ENCODE measurements around the gene POLE2.
"Not testable (repeated sequence)": the region's sequence is repeated elsewhere in the genome, so short reads cannot be mapped to it uniquely, and the experiment has no call there.

The POLE2 gene, protein sequence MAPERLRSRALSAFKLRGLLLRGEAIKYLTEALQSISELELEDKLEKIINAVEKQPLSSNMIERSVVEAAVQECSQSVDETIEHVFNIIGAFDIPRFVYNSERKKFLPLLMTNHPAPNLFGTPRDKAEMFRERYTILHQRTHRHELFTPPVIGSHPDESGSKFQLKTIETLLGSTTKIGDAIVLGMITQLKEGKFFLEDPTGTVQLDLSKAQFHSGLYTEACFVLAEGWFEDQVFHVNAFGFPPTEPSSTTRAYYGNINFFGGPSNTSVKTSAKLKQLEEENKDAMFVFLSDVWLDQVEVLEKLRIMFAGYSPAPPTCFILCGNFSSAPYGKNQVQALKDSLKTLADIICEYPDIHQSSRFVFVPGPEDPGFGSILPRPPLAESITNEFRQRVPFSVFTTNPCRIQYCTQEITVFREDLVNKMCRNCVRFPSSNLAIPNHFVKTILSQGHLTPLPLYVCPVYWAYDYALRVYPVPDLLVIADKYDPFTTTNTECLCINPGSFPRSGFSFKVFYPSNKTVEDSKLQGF

DNA sequence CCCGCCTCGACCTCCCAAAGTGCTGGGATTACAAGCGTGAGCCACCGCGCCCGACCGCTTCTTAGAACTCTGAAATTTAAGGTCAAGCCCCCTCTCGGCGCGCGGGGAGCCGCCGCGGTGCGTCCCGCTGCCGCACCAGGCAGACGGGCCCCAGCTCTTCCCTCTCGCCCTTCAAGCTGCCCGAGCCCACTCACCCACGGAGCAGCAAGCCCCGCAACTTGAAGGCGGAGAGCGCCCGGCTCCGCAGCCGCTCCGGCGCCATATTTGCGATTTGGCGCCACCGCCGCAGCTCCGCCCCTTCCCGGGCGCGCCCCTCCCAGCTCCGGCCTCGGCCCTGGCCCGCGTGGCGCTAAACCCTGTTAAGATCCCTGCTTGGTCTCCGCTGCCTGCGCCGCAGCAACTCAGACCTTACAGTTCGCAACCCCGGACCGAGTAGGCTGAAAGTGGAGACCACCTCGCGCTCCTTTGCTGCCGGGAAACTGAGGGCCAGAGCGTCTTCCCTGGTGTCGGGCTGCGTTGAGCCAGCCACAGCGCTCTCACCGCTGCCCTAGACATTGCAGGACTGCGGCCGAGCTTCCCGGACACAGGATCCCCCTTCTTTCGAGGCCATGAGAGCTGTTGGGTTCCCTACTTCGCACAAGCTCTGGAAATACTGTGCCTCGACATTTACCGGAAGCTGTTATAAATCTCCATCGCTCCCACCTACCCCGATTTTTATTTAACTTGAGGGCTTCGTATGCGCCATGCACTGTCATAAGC, at the start of gene POLE2:
TSS of gene POLE2 (minus strand) at position 273 of the 759 bp plus-strand sequence. CDS start at position 262, 11 bp downstream.
- DNase-seq (ENCODE audit: low read depth in 2 of 2) = peak; percentile 66 to 77

DNA sequence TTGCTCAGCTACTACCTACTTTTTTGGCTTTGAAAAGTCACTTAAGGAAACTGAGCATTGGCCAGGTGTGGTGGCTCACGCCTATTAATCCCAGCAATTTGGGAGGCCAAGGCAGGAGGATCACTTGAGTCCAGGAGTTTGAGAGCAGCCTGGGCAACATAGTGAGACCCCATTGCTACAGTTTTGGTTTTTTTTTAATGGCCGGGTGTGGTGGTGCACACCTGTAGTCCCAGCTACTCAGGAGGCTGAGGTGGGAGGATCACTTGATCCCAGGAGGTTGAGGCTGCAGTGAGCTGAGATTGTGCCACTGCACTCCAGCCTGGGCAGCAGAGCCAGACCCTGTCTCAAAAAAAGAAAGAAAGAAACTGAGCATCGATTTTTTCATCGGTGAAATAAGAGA, 47.7 kb upstream of the POLE2 start:
- DNase-seq (ENCODE audit: low read depth in 2 of 2) = not testable (repeated sequence)

DNA sequence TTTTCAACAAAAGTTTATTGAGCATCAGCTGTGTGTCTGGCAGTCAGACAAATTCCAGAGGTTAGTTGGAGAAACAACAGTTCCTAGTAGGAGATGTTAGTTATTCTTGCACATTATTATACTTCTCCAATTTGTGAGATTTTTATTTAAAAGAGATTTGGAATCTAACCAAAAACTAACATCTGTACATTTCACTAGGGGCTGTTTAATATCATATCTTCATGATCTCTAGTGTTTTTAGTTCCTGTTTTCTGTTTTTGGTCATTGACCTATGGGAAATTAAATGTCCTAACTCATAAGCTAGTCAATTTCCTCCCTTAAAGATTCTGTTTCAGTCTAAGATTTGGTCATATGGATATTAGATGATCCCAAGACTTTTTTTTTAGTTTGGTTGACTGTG, 45.8 kb upstream of the POLE2 start:
- DNase-seq (ENCODE audit: low read depth in 2 of 2) = no peak

DNA sequence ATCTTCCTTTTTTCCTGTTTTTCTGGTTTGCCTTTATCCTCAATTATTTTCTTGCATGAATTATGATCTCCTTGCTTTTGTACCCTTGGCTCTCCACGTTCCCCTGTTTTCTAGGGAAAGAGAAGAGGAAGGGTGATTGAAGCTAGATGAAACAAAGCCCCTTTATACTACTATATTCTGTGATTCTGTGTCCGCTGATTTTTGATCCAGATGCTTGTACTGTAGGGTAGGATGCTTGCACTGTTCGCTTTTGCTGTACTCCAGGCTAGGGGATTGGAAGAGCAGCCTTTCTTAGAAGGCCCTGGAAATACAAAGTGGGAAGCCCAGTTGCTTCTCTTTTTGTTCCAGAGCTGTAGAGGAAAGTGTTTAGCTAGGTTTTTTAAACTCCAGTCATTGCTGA, 44.9 kb upstream of the POLE2 start:
- DNase-seq (ENCODE audit: low read depth in 2 of 2) = no peak

DNA sequence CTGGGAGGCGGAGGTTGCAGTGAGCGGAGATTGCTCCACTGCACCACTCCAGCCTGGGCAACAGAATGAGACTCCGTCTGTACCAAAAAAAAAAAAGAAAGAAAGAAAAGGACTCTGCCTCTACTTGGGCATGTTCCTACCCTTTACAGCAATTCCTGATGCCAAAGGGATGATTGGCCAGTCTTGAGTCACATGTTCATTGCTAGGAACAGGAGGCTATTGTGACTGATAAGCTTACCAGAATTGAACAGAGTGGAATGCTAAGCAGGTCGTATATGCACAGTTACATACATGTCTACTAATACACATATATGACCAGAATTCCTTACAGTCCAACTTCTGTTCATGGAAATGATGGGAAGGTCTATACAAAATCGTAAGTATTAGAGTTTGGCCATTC, 39.2 kb upstream of the POLE2 start:
- no peak for DNase-seq (ENCODE audit: low read depth in 2 of 2)

DNA sequence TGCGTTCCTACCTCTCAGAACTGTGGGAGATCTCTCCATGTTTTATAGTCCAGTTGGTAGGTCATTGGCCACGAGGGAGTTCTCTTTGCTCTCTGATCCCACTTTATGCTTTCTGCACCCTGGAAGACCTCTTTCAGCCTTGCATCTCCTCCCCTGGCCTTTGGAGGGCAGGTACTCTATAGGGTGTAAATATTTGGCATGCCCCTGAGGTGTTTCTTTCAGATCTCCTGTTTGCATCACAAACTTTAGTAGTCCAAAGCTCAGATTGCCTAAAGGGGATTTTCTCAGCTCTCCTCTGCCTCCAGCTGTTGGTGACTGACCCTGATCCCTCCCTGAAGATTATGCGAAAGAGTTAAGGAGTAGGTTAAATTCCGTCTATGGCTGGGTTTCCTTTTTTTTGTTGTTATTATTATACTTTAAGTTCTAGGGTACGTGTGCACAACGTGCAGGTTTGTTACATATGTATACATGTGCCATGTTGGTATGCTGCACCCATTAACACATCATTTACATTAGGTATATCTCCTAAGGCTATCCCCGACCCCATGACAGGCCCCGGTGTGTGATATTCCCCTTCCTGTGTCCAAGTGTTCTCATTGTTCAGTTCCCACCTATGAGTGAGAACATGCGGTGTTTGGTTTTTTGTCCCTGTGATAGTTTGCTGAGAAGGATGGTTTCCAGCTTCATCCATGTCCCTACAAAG, 33.9 kb upstream of the POLE2 start:
- DNase-seq (ENCODE audit: low read depth in 2 of 2) = not testable (repeated sequence)

DNA sequence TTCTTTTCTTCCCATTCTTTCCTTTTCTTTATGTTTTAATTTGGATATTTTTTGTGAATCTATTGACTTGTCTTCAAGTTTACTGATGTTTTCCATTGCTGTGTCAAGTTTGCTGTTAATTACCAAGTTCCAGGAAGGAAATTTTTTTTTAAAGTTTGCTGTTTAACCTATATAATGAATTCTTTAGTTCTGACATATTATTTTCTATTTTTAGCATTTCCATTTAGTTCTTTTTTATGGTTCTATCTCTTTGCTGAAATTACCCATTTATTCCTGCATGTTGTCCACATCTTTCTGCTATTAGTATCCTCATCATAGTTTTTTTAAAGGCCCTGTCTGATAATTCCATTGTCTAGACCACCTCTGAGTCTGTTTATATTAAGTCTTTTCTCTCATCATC, 32.7 kb upstream of the POLE2 start:
- DNase-seq (ENCODE audit: low read depth in 2 of 2) = no peak

DNA sequence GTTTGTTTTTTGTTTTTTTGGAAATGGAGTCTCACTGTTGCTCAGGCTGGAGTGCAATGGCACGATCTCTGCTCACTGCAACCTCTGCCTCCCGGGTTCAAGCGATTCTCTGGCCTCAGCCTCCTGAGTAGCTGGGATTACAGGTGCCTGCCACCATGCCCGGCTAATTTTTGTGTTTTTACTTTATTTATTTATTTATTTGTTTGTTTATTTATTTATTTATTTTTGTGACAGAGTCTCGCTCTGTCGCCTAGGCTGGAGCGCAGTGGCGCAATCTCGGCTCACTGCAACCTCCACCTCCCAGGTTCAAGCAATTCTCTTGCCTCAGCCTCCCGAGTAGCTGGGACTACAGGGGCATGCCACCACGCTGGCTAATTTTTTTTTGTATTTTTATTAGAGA, 23.0 kb upstream of the POLE2 start:
- DNase-seq (ENCODE audit: low read depth in 2 of 2) = not testable (repeated sequence)

DNA sequence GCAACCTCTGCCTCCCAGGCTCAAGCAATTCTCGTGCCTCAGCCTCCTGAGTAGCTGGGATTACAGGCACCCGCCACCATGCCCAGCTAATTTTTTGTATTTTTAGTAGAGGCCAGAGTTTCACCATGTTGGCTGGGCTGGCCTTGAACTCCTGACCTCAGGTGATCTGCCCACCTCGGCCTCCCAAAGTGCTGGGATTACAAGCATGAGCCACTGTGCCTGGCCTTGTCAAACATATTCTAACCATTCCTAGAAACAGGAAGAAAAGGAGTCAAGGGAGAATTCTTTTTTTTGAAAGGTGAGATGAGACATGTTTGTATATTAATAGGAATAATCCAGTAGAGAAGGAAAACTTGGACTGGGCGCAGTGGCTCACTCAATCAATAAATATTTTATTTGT, 16.5 kb upstream of the POLE2 start:
- not testable (repeated sequence) for DNase-seq (ENCODE audit: low read depth in 2 of 2)

DNA sequence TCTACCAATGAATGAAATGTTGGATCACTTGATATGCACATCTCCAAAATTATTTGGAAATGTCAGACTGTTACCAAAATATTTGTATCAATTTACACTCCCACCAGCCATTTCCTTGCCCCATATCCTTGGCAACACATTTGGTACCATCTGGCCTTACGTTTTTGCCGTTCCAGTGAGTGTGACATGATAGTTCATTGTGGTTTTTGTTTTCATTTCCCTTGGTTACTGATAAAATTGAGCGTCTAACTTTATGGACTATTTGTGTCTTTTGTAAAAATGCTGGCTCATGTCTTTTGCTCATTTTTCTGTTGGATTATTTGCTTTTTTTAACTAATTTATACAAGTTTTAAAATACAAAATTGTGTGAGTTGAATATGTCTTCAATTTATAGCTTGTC, 16.0 kb upstream of the POLE2 start:
- no peak for DNase-seq (ENCODE audit: low read depth in 2 of 2)

DNA sequence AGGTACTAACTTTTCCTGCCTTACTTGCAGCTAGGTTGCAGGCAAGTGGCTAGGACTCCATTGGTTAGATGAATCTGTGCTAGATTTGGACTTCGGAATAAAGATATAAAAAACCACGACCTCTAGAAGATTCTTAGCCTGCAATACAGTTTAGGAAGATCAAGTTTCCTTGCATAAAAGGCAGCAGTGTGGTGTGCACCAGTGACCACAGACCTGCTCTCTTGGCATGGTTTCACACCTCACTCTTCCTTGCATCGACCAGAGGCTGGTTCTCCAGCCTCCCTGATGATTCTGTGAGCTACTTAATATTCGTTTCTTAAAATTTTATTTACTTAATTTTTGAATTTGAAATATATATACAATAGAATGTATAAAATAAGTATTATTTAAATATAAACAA, 14.7 kb upstream of the POLE2 start:
- DNase-seq (ENCODE audit: low read depth in 2 of 2) = no peak

DNA sequence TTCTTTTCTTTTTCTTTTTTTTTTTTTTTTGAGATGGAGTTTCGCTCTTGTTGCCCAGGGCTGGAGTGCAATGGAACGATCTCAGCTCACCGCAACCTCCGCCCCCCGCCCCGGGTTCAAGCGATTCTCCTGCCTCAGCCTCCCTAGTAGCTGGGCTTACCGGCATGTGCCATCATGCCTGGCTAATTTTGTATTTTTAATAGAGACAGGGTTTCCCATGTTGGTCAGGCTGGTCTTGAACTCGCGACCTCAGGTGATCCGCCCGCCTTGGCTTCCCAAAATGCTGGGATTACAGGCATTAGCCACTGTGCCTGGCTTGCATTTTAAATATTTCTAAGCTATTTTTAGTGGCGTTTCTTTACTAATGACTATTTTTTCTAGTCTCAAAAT, 5.7 kb upstream of the POLE2 start:
- not testable (repeated sequence) for DNase-seq (ENCODE audit: low read depth in 2 of 2)

DNA sequence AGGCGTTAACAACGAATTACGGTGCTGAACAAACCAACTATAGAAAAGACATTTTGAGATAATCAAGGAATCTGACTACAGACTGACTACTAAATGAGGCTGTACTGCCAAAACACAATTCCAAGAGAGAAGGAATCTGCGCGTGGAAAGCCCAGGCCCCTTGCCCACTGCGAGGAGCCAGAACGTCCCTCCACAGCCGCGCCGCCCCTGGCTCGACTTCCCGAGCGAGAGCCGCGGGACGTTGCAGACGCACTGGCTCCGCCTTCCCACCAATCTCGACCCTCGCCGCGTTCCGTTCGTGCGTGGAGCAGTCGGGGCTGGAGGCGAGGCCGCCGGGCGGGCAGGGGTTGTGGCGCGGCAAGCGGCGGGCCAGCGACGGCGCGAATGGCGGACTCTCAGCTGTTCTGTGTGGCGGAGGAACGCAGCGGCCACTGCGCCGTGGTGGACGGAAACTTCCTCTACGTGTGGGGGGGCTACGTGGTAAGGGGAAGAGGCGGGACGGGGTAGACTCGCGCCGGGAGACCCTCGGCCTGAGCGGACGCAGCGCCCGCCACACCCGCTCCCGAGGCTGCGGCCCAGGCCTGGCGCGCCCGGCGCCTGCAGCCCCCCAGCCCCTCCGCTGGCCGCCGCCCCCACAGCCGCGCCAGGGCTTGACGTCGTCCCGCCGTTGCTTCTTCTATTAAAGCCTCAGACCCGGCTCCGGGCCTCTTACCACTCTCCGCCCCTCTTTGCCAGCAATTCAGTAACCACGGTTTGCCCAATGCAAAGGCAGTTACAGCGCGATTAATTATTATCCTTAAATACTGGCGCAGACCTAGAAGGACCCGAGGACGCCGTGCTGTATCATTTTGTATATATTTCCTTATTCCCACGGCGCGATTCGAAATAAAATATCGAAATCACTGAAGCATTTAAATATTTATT, 5.1 kb upstream of the POLE2 start, which contains the start of gene KLHDC1:
TSS of gene KLHDC1 (plus strand) at position 310 of the 924 bp plus-strand sequence. CDS start at position 385, 75 bp downstream.
- peak; percentile 50 to 62 for DNase-seq (ENCODE audit: low read depth in 2 of 2)

DNA sequence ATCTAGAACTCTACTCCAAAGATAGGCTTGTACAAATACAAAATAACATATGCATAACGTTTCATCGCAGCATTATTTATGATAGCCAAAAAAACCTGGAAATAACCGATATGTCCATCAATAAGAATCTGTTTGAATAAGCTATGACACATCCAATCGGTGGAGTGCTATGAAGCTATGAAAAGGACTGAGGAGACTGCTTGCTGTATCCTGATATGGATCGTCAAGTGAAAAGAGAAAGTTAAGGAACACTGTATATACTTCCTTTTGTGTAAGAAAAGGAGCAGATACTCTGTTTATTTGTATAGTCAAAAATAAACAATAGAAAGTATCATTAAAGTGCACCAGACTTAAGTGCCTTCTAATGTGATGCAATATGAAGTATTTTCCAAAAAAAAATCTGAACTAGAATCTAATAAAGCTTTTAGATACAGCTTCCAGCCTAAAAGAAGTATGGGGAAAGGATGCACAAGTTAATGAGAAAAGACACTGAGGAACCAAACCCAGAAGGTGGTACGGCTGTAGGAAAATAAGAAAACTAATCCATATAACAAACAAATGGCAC, 4.3 kb upstream of the POLE2 start:
- DNase-seq (ENCODE audit: low read depth in 2 of 2) = no peak

DNA sequence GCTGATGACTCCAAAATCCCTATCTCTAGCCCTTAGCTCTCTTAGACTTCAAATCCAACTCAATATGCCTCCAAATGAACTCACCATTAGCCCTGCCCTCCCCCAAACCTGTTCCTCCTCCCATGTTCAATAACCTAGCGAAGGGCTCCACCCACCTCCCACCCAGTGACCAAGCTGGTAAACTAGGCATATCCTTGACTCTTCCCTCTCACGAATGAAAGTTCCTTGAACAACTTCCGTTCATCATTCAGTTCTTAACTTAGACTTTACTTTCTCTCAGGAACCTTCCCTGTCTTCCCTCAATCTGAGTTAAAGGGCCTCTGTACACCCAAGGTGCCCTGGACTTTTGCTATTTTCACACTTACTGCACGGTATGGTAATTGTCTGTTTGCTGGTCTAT, 3.0 kb upstream of the POLE2 start:
- no peak for DNase-seq (ENCODE audit: low read depth in 2 of 2)

DNA sequence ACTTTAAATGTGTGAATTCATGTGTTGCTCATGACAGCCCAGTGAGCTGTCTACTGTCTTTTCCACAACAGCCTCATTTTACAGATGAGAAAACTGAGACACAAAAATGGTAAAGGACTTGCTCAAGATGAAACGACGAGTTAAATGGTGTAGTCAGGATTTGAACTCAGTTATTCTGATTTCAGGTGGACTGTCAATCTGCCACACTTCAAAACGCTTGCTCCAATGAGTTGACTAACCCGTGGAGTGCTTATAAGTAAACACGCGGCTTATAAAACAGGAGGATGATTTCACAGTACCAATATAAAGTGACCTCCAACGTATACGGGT, 652 bp upstream of the POLE2 start:
- no peak for DNase-seq (ENCODE audit: low read depth in 2 of 2)

DNA sequence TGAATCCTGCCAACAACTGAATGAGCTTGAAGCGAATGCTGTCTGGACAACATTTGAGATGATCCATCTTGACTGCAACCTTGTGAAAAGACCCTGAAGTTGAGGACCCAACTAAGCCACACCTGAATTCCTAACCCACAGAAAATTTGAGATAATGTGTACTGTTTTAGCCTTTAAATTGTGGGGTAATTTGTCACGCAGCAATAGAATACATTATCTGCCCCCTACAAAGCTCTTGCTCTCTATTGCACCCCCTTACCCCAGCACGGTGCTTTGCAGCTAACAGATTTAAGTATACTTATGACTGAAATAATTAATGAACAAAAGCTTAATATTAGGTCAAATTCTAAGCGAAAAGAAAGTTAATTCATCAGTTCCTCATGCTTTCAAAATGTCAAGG, 1.6 kb downstream of the POLE2 start:
- DNase-seq (ENCODE audit: low read depth in 2 of 2) = no peak

DNA sequence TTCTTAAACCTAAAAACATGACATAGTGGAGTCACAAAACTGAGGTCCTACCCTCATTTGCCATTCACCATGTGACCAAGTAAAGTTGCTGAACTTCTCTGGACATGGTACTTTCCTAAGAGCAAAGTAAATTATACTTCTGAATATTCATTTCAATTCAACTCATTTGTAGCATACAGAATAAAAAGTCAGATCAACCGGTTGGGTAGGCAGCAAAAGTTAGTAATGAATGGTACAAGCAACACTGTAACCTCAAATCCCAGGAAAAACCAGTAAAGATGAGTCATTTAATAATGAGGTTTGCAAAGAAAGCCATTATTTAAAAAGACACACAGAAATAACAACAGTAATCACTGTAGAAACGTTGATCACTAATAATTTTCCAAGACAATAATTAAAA, 8.7 kb downstream of the POLE2 start:
- no peak for DNase-seq (ENCODE audit: low read depth in 2 of 2)

DNA sequence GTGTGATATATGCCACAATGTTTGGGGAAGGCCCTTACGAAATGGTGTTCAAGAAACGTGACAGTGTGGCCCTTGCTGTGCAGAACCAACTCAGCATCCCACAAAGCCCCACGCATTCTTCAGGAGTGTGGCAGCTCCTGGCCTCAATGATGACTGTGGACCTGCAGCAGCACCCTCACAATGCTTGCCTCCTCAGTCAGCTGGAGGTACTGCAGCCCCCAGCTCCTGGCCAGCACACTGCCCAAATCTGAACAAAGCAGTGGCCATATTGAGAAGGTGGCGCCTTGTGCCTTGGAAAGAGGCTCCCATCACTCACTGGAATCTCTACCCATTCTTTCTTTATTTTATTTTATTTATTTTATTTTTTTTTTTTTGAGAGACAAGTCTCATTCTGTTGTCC, 10.4 kb downstream of the POLE2 start:
- DNase-seq (ENCODE audit: low read depth in 2 of 2) = no peak

DNA sequence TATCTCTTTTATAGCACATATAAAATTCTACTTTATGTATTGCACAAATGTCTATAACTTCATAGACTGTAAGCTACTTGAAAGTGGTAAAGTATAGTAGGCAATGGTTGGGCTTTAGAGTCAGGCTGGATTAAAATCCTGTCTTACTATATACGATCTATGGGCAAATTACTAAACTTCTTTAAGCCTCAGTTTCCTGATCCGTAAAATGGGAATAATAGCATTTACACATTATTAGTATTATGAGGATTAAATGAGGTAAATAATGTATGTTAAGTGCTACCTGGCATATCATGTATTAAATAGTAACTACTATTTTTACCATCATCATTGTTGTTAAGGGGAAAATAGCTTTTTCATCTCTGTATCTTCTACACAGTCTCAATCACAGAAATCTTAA, 14.4 kb downstream of the POLE2 start:
- no peak for DNase-seq (ENCODE audit: low read depth in 2 of 2)

DNA sequence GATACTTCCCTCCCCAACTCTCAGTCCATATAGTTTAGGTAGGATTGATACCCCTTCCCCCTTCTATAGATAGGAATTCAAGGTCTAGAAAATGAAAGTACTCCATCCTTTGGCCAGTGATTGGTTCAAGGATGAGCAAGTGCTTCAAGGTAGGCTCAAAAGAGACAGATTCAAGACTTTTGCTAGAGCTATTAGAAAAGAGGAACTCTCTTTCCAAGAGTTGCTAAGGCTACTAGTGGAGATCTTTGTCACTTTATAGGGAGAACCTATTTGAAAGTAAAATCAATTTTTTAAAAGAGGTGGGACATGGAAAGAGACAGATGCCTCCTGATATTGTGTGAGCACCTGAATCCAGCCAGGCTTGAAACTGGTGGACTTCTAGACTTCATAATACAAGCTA, 17.5 kb downstream of the POLE2 start:
- DNase-seq (ENCODE audit: low read depth in 2 of 2) = no peak

Data from activated CD4-positive, alpha-beta T cell treated with anti-CD3 and anti-CD28 coated beads for 24 hours (primary cell).